GM19025 (cell line): Measurements from ENCODE around the gene CXCR1.
"Not testable (repeated sequence)": the region's sequence is repeated elsewhere in the genome, so short reads cannot be mapped to it uniquely, and the experiment has no call there.

ENCODE experiments used
- ATAC-seq: cut with Tn5 transposase; IDR thresholded peaks from one replicate; pipeline ENCODE4 v1.9.1; 2021; ENCODE audit warnings: mild to moderate bottlenecking, low read depth, moderate library complexity; ENCODE audit not compliant: unreplicated experiment

The CXCR1 gene

DNA sequence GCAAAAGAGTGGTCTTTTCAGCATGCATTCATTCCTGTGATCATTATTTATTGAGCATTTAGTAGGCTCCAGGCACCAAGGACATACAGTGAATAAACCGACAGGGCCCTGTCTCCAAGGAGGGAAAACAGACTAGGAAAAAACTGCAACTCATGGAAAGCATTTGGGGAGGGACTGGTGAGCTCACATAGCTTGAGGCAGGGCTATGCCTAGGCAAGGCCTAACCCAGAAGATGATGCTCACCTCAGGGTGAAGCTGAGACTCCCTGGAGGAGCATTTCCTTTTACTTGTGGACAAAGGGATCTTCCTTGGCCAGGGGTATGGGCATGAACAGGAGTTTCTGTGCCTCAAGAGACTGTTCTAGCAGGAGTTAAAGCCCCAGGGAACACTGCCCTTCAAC is 3.9 kb downstream of the CXCR1 start:
- ATAC-seq, result no peak

DNA sequence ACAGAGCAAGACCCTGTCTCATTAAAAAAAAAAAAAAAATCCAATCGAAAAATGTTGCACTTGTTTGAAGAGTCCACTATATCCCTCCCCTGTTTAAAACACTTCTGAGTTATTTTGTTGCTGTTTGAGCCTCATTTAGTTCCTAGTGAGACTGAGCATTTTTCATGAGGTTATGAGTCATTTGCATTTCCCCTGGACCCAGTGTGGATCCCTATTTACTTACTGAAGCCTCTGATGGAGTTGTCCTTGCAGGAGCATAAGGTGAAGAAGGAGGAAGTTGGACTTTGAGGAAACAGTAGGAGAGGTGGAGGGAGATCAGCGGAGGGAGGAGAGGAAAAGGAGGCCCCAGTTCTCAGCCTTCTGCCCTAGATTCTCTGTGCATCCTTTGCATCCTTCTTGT is 5.1 kb downstream of the CXCR1 start:
- no peak for ATAC-seq

DNA sequence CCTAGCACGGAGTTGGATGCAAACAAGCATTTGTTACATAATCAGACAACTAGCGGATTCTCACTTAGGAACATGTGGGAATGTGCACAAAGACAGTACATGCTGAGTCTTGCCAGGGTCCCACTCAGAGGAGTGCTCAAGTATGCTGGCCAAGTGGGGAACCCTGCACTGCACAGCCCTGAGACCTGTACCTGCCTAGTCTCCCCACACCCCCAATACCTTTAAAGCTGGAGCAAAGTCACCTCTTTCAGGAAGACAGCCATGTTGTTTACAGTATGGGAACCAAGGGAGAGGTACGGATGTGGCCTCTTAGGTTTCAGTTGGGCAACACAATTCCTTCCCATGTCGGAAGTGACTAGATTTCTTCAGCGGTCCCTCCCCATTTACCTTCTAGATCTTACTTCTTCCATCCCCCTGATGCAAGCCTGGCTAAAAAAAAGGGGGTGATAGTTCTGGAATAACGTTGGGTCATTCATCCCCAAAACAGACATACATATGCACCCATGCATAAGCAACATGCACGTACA is 10.7 kb downstream of the CXCR1 start:
- no peak for ATAC-seq

DNA sequence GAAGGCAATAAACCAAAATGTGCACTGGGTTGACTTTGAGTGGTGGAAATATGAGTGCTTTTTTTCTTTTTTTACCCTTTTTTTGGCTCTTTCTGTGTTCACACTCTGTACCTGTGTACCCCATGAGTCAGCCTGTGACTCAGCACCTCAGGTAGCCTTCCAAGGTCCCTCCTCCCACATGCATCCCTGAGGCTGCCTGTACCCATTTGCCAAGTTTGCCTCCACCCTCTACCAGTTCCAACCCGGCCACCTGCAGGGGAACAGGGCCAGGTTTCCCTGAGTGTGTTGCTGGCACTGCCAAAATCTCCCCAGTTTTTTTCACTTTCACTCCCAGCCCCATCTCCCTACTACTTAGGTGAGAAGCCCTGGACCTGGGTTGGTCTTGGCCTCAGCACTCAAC is 14.0 kb downstream of the CXCR1 start:
- no peak for ATAC-seq

DNA sequence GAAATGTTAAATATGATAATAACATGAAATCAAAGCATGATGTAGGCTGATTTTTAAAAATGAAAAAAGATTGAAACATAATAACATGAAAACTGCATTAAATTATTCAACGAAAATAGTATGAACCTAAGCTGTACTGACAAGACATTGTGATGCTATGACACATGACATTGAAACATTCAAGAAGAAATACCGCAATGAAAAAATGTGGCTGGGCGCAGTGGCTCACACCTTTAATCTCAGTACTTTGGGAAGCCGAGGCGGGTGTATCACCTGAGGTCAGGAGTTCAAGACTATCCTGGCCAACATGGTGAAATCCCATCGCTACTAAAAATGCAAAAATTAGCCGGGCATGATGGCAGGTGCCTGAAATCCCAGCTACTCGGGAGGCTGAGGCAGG is 14.6 kb downstream of the CXCR1 start:
- no peak for ATAC-seq

DNA sequence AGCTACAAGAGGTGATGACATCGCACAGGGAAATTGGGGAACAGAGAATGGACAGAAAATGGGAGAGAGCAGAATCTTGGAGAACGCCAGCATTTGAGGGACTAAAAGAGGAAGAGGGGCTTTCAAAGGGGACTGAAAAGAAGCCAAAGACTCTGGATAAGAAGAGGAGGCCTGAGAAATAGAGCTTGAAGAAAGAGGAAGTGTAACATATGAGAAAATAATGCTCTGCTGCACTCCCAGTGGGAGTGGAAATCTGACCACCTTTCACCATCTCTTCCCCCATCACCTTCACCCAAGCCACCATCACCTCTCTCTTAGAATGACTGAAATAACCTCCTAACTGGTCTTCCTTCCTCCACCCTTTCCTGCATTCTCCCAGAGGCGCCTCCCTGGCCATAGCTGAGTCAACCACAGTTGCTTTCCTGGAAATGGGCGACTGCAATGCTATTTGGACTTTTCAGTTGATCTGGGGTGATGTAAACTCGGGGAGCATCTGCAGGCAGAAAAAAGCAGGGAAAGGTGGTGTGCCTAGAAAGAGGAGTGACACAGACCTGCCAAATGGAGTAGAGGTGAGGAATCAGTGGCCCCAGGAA is 16.8 kb downstream of the CXCR1 start:
- ATAC-seq, result no peak

DNA sequence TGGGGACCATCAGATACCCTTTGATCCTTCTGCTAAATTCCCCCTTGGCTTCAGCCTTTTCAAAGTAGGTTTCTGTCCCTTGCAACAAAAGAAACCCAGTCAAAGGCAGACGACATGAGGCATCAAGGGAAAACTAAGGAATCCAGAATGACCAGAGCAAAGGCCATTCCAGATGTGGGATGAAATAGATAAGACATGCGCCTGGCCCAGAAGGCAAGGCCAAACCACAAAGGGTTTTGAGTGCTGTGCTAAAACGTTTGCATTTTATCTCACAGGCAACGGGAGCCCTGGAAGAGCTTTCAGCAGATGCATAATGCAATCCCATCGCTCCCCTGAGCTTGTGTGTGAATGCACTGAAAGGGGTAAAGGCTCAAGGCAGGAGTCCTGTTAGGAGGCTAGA is 17.7 kb downstream of the CXCR1 start:
- no peak for ATAC-seq

DNA sequence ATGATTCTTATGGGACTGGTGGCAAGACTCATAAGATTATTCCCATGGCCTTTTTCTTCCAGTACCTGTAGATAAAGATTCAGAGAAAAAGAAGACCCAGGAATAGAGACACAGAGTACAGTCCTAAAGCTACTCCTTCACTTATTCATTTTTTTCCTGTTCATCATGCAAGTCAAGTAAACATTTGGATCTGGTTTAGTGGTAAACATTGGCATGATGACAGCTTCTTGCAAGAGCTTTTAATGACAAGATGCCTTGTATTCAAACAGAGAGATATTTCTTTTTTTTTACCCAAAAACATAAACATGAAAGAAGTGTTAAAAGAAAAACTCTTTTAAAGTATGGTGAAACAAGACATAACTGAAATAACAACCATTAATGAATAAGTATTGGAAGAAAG is 20.7 kb downstream of the CXCR1 start:
- no peak for ATAC-seq

DNA sequence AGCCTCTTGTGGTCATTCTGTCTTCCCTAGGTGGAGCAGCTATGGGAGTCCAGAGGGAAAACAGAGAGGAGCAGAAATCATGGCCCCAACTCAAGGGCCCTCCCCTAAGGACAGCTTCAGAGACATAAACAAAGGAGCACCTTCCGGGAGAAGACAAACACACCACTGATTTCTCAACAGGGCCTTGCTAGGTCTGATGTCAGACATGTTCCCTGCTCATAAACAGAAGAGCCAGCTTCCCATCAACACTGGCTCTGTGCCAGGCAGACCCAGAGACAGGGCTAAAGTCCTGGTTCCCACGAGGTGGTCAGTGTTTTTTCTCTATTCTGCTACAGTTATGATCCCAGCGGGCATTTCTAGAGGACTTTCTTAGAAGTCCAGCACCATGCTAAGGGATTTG is 21.6 kb downstream of the CXCR1 start:
- no peak for ATAC-seq

DNA sequence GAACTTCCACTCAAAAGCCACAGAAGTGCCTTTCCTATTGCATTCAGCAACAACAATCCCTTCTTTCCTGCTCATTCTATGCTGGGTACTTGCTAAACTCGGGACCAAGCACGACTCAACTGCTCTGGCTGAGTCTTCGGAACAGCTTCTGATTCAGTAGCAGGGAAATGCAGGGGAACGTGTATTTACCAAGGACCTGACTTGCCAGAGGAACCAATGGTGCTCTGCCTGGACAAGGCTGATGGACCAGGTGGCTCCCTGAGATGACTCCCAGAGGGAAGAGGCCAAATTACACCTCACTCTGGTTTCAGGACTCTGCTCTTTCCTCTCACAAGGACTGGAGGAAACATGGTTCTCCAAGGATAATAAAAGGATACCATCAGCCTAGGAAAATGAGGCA is 28.7 kb downstream of the CXCR1 start:
- ATAC-seq, result no peak

DNA sequence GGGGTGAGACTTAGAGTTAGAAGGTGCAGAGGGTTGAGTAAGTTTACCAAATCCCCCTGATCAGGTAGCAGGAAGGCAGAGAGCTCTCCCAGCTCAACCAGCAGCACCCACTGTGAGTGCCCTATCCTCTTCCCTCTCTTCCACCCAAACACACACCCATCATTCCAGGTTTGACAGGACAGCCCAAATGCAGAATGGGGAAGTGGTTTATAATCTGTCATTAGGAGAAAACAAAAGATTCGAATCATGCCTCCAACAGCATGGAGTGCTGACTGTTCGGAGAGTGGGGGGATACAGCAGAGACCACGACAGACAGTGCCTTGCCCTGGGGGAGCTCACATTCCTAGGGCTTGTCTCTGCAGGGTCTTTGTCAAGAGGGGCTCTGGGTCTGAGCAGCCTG is 29.2 kb downstream of the CXCR1 start:
- no peak for ATAC-seq

DNA sequence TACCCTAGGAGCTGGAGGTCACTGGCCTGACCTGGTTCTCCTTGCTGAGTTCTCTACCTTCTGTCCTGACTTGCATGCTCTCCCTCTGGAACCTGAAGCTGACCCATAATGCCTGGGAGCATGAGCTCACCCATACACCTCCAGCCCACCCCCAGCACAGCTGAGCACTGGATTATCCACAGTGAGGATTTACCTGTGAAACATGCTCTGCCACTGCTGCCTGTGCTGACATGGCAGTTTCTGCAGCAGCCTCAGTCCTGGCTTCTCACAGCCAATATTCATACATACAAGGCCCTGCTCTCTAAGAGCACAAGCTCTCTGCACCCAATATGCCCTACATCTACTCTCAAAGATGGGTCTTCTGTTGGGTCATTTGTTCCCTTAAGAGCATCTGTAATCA is 35.9 kb downstream of the CXCR1 start:
- ATAC-seq, result no peak

DNA sequence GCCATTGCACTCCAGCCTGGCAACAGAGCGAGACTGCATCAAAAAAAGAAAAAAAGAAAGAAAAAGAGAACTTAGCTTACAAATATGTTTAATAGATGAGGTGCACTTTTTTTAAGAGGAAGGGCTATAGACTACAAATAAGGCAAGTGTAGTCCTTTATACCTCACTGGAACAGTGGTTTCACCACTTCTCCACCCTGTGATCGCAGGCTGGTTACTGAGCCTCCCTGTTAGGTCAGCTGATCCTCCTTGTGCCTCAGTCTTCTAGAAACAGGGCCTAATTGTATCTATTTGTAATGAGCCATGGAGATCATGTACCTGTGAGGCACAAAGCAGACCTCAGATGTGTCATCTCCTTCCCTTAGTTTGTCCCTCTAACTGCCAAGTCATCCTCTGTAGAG is 36.4 kb downstream of the CXCR1 start:
- no peak for ATAC-seq

DNA sequence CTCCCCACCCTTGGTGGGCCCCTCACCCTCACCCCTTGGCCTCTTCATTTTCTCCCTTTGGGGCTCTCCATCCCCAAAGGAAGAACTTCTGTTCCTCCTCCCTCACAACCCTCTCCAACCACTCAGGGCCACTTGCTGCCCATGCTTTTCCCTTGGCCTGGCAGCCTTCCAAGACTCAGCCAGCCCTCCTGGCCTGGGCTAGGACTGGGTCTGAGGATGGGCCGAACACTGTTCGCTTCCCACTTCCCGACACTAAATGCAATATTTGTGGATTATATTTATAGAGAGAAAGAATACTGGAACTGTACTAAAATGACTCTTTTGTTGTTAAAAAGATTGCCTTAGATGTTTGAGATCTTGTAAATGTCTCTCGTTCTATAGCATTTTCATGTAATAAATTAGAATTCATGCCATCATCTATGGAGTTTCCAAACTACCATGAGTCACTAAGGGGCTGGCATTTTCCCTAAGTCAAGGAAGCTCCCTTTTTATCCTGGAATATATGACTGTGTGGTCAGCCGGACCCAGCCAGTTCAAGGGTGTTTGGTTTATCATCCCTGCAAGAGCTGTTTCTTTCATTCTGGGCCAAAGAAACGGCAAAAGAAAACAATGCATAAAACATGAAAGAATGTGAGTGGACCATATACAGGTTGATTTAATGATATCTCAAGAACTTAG is 37.2 kb downstream of the CXCR1 start:
- no peak for ATAC-seq

DNA sequence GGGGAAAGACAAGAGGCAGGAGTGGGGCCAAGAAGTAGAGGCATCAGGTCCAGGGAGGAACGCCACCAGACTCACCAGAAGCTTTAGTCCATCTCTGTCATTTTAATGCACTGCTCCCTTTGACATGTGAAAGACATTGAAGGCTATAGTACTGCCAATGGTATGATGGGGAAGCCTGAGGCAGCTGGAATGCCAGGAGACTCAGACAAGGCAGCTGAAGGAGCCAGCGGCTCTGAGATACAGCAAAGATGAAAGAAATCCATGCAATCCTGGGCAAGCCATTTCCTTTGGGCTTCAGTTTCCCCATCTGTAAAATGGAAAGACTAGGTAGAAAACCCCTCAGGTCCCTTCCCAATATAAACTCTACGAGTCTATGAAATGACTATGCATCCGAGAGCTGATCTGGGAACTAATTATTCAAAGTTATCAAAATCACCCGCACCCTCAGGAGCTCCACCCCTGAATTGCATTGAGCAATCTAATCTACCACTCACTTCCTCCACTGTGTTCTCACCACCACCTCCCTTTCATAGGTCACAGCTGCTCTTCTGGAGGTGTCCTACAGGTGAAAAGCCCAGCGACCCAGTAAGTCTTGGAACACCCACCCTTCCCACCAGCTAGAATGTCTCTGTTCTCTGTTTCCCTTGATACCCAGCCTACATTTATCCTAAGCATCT is 37.8 kb downstream of the CXCR1 start:
- ATAC-seq, result no peak

DNA sequence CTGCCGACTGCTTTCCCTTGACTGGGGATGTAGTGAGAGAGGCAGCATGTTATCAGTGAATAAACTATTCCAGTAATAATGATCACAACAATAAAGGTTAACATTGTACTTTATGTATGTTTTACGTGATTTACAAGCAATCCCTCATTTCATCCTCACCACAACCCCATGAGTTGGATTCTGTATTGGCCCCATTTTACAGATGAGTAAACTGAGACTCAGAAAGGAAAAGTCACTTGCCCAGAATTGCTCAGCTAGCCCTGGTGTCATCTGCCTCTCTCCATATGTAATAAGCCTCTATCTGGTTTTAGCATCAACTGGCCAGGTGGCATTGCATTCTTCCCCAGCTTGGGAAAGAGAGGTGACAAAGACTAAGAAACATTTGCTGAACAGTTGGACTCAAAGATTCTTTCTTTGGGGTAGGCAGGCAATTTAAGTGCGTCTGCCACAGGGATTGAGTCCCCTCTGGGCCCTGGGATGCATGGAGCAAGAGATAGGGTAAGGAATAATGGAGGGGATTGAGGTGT is 38.8 kb downstream of the CXCR1 start:
- no peak for ATAC-seq

DNA sequence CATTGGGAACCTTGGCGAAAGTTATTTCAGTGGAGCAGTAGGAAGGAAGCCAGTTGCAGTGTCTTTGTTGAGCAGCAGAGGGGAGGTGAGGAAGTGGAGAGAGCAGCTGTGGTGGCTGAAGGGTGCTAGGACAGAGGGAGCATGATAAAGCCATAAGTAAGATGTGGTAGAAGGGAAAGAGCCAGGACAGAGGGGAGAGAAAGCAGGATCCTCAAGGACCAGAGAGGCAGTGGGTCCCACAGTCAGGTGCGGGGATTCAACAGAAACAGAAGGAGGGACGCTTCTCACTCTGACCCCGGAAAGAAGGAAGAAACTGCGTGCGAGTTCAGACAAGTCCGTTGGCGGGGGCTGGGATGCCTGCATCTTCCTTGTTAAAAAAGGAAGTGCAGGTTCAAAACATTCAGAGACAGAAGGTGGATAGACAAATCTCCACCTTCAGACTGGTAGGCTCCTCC is 41.1 kb downstream of the CXCR1 start, which contains the start of gene CXCR2:
CXCR2 (plus strand) TSS at position 403 of the 455 bp plus-strand sequence. CDS start 8,774 bp downstream, outside the sequence.
- no peak for ATAC-seq

DNA sequence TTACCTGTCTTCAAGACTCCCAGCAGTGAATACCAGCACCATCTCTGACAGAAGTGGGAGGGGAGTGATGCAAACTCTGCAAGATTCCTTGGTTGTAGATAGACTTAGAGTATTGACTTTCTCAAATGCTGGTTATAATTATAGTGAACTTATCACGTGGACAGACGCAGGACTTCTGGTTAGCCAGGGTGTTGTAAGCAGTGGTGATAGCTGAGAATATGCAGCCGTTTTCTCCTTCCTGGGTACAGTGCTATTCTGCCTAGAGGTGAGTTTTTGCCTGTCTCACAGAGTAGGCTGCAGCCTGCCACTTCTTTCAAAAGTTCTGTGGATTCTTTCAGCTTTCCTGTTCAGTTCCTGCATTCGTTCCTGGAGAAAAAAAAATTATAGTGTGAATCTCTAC is 41.7 kb downstream of the CXCR1 start:
- no peak for ATAC-seq

DNA sequence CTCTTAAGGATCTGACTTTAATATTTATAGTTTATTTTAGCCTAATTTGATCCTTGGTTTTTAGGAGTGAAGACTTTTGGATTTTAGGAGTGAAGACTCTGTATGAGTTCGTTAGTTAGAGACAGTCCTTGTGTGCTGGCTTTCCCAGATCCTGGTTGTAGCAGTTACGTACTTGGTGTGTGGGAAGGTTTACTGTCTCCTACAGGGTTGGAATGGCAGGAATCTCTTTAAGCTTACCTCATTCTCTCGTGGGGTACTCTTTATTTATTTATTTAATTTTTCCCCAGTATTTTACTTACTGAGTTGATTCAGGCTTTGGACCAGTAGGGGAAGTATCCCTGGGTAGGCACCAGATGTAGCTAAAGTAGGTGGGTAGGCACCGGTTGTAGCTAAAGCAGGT is 42.8 kb downstream of the CXCR1 start:
- ATAC-seq, result no peak

DNA sequence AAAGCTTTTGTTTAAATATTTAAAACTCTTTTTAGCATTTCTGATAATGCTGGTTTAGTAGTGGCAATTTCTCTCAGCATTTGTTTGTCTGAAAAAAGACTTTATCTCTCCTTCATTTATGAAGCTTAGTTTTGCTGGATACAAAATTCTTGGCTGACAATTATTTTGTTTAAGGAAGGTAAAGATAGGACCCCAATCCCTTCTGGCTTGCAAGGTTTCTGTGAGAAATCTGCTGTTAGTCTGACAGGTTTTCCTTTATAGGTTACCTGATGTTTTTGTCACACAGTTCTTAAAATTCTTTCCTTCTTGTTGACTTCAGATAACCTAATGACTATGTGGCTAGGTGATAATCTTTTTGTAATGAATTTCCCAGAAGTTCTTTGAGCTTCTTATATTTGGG is 44.5 kb downstream of the CXCR1 start:
- ATAC-seq, result not testable (repeated sequence)

DNA sequence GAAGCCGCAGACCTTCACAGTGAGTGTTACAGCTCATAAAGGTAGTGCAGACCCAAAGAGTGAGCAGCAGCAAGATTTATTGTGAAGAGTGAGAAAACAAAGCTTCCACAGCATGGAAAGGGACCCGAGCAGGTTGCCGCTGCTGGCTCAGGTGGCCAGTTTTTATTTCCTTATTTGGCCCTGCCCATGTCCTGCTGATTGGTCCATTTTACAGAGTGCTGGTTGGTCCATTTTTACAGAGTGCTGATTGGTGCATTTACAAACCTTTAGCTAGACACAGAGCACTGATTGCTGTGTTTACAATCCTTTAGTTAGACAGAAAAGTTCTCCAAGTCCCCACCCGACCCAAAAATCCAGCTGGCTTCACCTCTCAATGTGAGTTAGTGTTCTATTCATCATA is 45.0 kb downstream of the CXCR1 start:
- ATAC-seq, result not testable (repeated sequence)
